GM19025 (cell line): ENCODE results near the gene LNX1.

ENCODE experiments used
- ATAC-seq: cut with Tn5 transposase; IDR thresholded peaks from one replicate; pipeline ENCODE4 v1.9.1; 2021; ENCODE audit warnings: mild to moderate bottlenecking, low read depth, moderate library complexity; ENCODE audit not compliant: unreplicated experiment

Gene LNX1

DNA sequence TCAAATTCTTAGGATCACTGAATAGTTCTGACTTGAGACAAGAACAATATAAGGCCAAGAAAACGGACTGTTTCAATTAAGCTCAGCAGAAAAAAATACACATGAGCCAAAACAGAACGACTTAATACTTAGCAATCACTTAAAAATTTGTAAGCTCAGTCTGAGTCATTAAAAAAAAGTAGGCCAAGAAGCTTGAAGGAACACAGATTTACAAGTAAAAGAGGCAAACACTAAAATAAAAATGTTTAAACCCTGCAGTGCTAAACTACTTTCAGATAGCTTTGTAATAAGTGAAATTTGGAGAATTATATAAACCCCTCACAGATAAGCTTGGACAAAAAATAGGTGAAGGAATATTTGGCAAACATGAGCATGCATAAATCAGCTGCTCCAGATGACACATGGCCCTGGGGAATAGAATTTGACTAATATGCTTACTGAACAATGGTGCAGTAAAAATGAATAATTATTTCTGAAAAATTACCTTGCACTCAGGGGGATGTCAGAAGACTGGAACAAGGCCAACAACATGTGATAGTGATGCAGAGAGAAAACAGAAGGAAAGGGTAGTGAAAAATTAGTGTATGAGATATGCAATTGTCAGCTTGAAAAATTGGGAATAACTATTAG lies 49.6 kb downstream of the LNX1 start:
- no peak for ATAC-seq

DNA sequence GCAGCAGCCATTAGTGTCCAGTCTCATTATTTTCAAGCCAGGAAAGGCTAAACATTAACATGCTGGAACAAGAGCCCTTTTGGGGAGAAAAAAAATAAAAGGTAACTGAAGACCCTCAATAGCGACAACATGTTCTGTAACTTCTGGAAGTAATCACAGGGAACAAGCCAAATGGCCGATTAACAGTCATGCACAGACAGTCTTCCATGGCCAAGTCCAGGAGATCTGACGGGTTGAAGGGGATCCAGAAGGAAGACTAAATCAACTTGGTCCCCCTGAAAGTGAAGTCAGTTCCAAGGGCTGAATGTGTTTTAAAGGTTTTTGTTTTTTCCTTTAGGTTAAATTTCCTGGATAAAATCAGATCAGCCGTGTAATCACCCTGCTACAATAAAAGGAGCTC lies 52.5 kb downstream of the LNX1 start:
- no peak for ATAC-seq

GRCh38 chr4:53537606-53538005 lies 53.7 kb downstream of the LNX1 start:
- no peak for ATAC-seq

DNA sequence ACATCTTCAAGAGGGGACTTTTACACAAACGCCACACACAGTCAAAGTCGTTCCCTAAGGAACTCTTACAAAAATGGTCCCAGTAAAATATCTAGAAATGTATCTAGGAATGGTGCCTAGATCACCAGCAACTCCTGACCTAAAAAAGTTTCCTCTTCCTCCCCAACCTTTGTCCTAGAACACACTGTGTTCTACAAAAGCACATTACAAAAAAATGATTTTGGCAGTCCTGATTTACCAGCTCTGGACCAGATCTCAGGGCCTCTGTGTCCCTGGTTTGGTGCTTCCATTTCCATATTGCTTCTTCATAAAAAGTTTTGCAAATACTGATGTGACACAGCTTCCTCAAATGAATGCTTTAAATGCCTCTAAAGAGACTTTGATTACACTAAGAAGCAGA lies 55.0 kb downstream of the LNX1 start:
- ATAC-seq, result no peak

DNA sequence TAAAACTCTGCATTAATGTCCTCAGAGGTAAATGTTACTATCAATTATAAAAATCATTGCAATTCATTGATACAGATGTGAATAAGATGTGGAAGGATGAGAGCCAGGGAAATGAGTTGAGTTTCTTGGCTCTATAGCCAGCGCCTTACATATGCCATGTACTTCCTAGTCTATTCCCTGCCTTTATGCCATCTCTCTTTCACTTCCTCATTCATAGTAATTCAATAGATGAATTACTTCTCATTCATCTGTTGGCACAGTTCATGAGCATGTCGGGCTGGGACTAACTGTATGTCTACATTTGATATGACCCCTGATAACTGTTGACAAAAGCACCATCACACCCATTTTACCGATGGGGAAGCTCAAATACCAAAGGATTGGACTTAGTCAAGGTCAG lies 55.7 kb downstream of the LNX1 start:
- no peak for ATAC-seq

DNA sequence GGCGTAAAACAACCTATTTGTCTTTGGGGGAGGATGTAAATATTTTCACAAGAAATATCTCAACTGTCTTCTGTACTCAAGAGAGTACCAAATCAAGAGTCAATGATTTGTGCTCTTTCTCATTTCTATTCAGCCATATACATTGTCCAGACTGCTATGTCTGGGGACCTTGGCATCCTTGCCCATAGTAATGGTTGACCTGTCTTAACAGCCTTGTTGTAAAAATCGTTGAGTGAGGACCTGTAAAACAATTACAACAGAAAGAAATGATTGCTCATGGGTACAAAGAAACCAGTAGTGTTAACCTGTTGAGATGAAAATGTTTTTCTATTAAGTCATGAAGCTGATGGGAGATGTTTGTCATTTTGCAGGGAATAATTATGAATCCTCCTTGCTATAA lies 56.6 kb downstream of the LNX1 start:
- no peak for ATAC-seq

DNA sequence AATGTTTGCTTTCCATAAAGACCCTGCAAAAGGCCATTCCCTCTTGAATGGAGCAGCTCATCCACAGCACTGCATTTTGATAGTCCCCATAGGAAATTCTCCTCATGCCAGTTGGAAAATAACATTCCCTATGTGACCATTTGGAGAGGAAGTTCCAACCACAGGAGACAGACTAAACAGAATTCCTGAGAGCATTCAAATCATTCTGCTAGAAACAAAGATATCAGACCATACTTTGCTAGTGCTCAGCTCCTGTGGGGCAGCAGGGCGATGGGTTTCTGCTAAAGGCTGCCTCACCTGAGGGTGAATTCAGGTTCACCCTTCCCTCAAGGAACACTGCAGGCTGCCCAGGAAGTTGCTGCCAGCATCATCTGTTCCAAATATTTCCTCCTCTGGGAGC lies 58.8 kb downstream of the LNX1 start:
- ATAC-seq, result no peak

GRCh38 chr4:53531585-53532224 lies 59.6 kb downstream of the LNX1 start:
- ATAC-seq, result no peak

DNA sequence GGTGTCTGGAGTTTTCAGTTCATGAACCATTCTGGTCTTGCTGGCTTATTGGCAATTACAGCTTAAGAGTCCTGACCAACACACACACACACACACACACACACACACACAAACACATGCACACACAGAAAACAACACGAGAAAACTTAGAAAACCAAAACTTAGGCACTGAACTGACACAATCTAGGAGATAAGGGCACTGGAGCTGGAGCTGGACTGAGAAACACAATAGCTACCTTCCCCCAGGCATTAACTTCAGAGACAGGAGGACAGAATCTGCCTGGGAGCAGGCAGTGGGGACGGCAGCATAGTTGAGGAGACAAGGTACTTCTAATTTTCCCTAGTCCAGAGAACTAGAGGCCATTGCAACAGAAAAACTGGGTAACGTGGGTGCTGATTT lies 62.3 kb downstream of the LNX1 start:
- ATAC-seq, result no peak

DNA sequence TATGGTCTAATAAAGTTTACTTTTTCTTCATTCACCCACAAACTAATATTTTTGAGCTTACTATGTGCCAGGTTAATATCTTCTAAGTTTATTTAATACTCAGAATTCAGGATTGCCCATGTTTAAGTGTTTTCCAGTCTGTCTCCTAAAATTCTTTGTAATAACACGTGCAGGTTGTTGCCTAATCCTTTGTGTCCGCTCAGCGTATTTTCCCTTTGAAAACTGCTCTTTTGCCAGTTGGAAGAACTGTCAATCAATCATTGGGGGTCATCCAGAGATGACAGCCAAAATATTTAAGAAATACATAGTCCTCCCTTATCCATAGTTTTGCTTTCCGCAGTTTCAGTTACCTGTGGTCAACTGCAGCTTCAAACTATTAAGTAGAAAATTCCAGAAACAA lies 63.4 kb downstream of the LNX1 start:
- no peak for ATAC-seq

- no peak for ATAC-seq
These were observed 64.0 kb downstream of the LNX1 start for GRCh38 chr4:53527326-53527725.

DNA sequence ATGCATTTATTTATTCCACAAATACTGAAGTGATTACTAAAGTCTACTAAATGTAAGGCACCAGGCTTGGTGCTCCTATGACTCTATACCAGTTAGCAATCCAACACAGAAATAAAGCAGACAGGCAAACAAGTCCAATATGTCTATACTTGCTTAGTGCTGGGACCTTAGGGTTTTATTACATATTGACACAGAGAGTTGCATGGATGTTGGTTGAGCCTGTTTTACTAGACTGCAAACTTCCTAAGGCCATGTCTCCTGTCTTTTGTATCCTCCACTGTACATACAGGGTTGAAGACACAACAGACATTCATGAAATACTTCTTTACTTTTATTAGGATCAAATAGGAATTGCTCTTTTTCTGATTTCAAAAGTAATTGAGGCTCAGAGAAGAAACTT lies 69.0 kb downstream of the LNX1 start:
- no peak for ATAC-seq

DNA sequence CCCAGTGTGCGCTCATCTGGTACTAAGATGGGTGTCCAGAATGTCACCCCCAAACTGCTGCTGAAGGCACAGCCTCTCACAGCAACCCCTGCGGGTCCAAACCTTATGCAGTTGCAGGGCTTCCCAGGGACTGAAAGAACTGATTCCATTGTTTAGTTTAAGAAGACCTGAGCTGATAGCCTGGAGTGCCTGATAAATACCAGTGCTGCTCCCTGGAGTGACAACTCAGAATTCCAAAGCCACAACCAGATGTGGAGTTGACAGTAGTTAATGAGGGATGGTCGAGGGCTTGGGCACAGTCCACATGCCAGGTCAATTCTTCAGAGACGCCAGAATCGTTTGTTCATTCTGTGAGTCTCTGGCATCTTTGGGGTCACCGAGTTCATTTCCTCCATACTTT lies 71.2 kb downstream of the LNX1 start:
- no peak for ATAC-seq

DNA sequence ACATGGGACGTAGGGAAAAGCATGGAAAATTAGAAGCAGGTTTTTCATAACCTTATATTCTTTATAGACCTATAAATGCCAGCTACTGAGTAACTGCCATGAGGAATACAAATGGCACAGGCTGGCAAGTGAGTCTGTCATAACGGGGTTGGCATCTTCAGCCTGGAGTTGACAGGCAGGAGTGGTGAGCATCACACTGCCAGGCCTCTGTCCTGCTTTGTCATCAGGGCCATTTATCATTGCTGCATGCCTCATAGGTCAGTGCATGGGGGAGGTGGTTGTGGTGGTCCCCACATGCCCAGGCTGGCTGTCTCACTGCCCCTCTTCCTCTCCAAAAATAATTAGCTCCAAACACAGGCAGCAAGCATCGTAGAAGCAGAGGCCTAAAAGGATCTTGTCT lies 72.5 kb downstream of the LNX1 start:
- no peak for ATAC-seq

GRCh38 chr4:53515076-53515475 lies 76.2 kb downstream of the LNX1 start:
- no peak for ATAC-seq

DNA sequence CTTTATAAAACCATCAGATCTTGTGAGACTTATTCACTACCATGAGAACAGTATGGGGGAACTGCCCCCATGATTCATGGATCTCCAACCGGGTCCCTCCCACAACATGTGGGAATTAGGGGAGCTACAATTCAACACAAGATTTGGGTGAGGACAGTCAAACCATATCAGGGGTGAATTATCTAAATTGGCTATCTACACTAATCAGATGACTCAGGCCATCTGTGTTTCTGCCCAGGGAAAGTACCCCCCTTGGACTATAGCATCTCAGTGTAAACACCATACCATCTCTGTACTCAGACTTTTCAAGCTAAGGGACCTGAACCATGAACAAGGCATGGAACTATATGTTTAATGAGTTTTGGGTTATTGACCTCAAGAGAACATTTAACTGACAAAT lies 76.8 kb downstream of the LNX1 start:
- no peak for ATAC-seq

- ATAC-seq, result no peak
These were observed 78.7 kb downstream of the LNX1 start for GRCh38 chr4:53512608-53513007.

DNA sequence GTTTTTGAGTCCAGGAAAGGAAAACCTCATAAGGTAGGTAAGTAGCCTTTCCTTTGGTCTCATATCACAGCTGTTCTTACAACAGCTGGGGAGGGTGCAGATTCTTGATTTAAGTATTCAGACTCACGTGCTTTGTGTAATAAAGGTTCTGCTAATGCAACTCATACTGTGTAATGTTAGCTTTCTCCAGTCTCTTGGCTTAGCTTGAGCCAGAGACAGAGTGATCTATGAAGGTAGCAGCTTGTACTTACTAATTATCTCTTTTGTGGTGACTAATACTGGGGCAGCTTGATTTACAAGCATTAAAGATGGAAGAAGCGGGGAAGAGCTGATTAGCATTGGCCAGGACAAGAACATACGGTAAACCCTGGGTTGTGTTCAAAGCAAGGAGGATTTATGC lies 80.3 kb downstream of the LNX1 start:
- no peak for ATAC-seq

- no peak for ATAC-seq
These were observed 81.0 kb downstream of the LNX1 start for GRCh38 chr4:53510321-53510720.

- no peak for ATAC-seq
These were observed 82.8 kb downstream of the LNX1 start for GRCh38 chr4:53508446-53508845.

- no peak for ATAC-seq
These were observed 83.5 kb downstream of the LNX1 start for GRCh38 chr4:53507671-53508286.

DNA sequence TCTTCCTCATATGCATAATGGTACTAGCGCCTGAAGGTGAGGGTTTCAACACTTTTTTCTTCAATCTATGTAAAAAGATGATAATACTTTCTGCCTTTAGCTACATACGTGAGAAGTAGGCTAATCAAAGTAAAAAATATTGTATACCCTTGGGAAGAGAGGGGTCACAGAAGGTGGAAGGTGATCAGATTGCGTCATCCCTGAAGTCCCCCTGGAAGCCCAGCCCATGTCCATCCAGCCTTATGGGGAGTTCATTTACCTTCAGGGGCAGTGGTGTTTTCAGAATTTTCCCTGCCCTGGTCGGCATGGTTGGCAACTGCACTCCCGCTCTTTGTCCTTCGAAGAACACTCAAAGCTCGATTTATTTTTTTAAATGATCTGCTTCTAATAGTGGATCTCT lies 84.2 kb downstream of the LNX1 start:
- ATAC-seq, result no peak
